Cardiac muscle cell (in vitro differentiated cells and primary cell): ENCODE data around the gene TMPRSS3. TPM values are rescaled to one million over a fixed set of nuclear protein-coding genes. Genes with fewer than 3 reads are reported as not detected.

ENCODE experiments used
- DNase-seq, 2 donors: peaks; one replicate each; pipeline versions ENCODE4 v3.0.0 to v3.0.0-alpha.2; 2010 to 2017; ENCODE audit warnings: low read depth in 1 of 2, low spot score in 1 of 2
- H3K27ac ChIP-seq: fragments of 200-600 bp; sonication (generic); 2 replicates; pipeline ENCODE4 v1.5.1; 2016
- H3K27me3 ChIP-seq: fragments of 200-600 bp; sonication (generic); 2 replicates; pipeline ENCODE4 v1.6.0; 2016; ENCODE audit warnings: control low read depth
- H3K36me3 ChIP-seq: fragments of 200-600 bp; sonication (generic); 2 replicates; pipeline ENCODE4 v1.5.1; 2016; ENCODE audit warnings: control low read depth
- H3K4me1 ChIP-seq: fragments of 200-600 bp; sonication (generic); 2 replicates; pipeline ENCODE4 v1.8.1; 2017; ENCODE audit warnings: low read depth, mild to moderate bottlenecking, mixed run types
- H3K4me3 ChIP-seq: fragments of 200-600 bp; sonication (generic); 2 replicates; pipeline ENCODE4 v1.5.1; 2016; ENCODE audit warnings: mild to moderate bottlenecking
- H3K9me3 ChIP-seq: fragments of 200-600 bp; sonication (generic); 2 replicates; pipeline ENCODE4 v1.5.1; 2017; ENCODE audit warnings: low read depth, mild to moderate bottlenecking, control low read depth
- CTCF ChIP-seq: IDR thresholded peaks from 2 replicates; pipeline ENCODE4 v1.5.1; 2012; ENCODE audit warnings: low read depth, mild to moderate bottlenecking, low read length
- polyA plus RNA-seq: library from polyadenylated mRNA; unstranded; fragments of >200 nt; fragmentation: Nextera tagmentation; extraction: Ambion mirVana; gene quantifications from 2 replicates; pipeline ENCODE4 v1.2.1, GENCODE V29; 2016
- total RNA-seq: library from RNA; depleted of rRNA; stranded (reverse); fragments of >200 nt; gene quantifications from 2 replicates; pipeline ENCODE4 v1.2.3, GENCODE V29; 2016

Gene TMPRSS3
- total and polyA plus RNA-seq, 2 experiments from 2014 or later: not detected

- no peak for DNase-seq
- H3K4me1 ChIP-seq: no peaks in the 10 kb centered on the region
- no peak for TF ChIP-seq CTCF
- H3K36me3 ChIP-seq: no peaks in the 10 kb centered on the region
- no peaks in the 10 kb centered on the region for H3K9me3 ChIP-seq
- H3K27ac ChIP-seq: no peak overlapping the region
- peaks cover 8% of the 10 kb centered on the region for H3K27me3 ChIP-seq
- no peak overlapping the region for H3K4me3 ChIP-seq
Observed at GRCh38 chr21:42423197-42423675, 27.4 kb upstream of the TMPRSS3 start.

GRCh38 chr21:42421018-42421793, 25.4 kb upstream of the TMPRSS3 start:
- Histone ChIP-seq H3K4me1 (no peaks in the 10 kb centered on the region), H3K27me3 (peaks cover 4% of the 10 kb centered on the region), H3K27ac (no peak overlapping the region), H3K9me3 (no peaks in the 10 kb centered on the region), H3K36me3 (no peaks in the 10 kb centered on the region), H3K4me3 (no peak overlapping the region)
- no peak for DNase-seq
- no peak for TF ChIP-seq CTCF

GRCh38 chr21:42419845-42420244, 24.0 kb upstream of the TMPRSS3 start:
- no peak overlapping the region for H3K4me3 ChIP-seq
- TF ChIP-seq CTCF: no peak
- no peaks in the 10 kb centered on the region for H3K9me3 ChIP-seq
- peaks cover 4% of the 10 kb centered on the region for H3K27me3 ChIP-seq
- no peak for DNase-seq
- H3K4me1 ChIP-seq: no peaks in the 10 kb centered on the region
- H3K27ac ChIP-seq: no peak overlapping the region
- no peaks in the 10 kb centered on the region for H3K36me3 ChIP-seq

GRCh38 chr21:42418886-42419285, 23.0 kb upstream of the TMPRSS3 start:
- Histone ChIP-seq H3K4me1 (no peaks in the 10 kb centered on the region), H3K27me3 (peaks cover 1% of the 10 kb centered on the region), H3K4me3 (no peak overlapping the region), H3K9me3 (no peaks in the 10 kb centered on the region), H3K36me3 (no peaks in the 10 kb centered on the region), H3K27ac (no peak overlapping the region)
- no peak for TF ChIP-seq CTCF
- DNase-seq: no peak

- no peak overlapping the region for H3K4me3 ChIP-seq
- H3K9me3 ChIP-seq: no peaks in the 10 kb centered on the region
- TF ChIP-seq CTCF: no peak
- DNase-seq: no peak
- no peaks in the 10 kb centered on the region for H3K4me1 ChIP-seq
- no peaks in the 10 kb centered on the region for H3K36me3 ChIP-seq
- no peak overlapping the region for H3K27ac ChIP-seq
- no peaks in the 10 kb centered on the region for H3K27me3 ChIP-seq
Observed at GRCh38 chr21:42417533-42417932, 21.7 kb upstream of the TMPRSS3 start.
